ENCODE data around the gene CACNA1F. TPM values are rescaled to one million over a fixed set of nuclear protein-coding genes. Genes with fewer than 3 reads are reported as not detected.

The CACNA1F gene
- total and polyA plus RNA-seq, 9 of the 15 experiments (the other 6 are each of a cell fraction or from before 2014, with no cell fraction given) = under 0.01 to 0.41 (median 0.03) TPM; not detected in 3

DNA sequence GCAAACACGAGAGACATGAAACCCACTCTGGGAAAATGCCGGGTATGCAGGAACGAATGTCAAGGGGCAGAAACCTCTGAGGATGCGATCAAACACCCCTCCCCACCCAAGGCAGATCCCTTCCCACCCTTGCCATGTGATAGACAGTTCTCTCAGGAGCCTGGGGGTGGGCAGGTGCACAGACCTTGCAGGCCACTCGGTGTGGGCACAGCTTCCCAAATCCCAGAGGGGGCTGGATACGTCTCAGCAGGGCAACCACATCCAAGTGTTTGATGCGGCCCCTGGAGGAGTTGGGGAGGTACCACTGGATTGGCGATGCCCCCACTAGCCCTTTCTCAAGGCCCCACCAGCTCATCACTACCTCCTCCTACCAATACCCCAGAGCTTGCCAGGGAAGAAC lies 22.7 kb downstream of the CACNA1F start:
- Histone ChIP-seq H2AFZ (ENCODE audit: low read depth, low read length) (no peak overlapping the region), H3K4me3 (no peak overlapping the region), H3K4me1 (replicated peaks in 1 of 2; ENCODE audit: control insufficient read depth in 2 of 2, insufficient read depth in 2 of 2, low read length in 2 of 2) (peaks cover 0 to 10% of the 10 kb centered on the region in 2 experiments; a peak in 3 of 5 replicates), H3K4me2 (ENCODE audit: insufficient read depth, low read length) (no peak overlapping the region), H4K20me1 (replicated peaks; ENCODE audit: control insufficient read depth, insufficient read depth, low read length) (no peaks in the 10 kb centered on the region), H3K9me1 (ENCODE audit: control insufficient read depth, insufficient read depth, low read length) (no peaks in the 10 kb centered on the region), H3K9me3 (replicated peaks; ENCODE audit: control insufficient read depth, insufficient read depth, low read depth, low read length) (no peaks in the 10 kb centered on the region), H3K79me2 (ENCODE audit: control insufficient read depth, insufficient read depth, low read length) (no peaks in the 10 kb centered on the region), H3K9ac (ENCODE audit: insufficient read depth in 1 of 2, low read depth in 2 of 2, low read length in 2 of 2) (no peak overlapping the region), H3K27me3 (ENCODE audit: control insufficient read depth in 2 of 2, insufficient read depth in 2 of 2, low read length in 2 of 2) (peaks cover 0 to 4% of the 10 kb centered on the region in 2 experiments; a peak in 1 of 5 replicates), H3K27ac (ENCODE audit: extremely low read depth, low read depth, low read length) (no peak overlapping the region), H3K36me3 (ENCODE audit: control insufficient read depth, insufficient read depth, low read length) (no peaks in the 10 kb centered on the region)
- intact Hi-C loops (cut with micrococcal nuclease) (no loop called here), in situ Hi-C loops (cut with MboI) (no loop called here)
- BruUV-seq (replicated peaks) = no TSS peak
- no peak for FAIRE-seq
- no peak for DNase-seq (ENCODE audit: extremely low read depth in 1 of 4, low spot score in 3 of 4)
- 13% methylated on average over 6 of the region's 8 CpGs for WGBS (ENCODE audit: insufficient coverage, low coverage, missing lambda C conversion rate)
- ChIA-PET POLR2A (no interaction called here), CTCF (ENCODE audit: low intra/inter-chr PET ratio) (no interaction called here)
- no peak for ATAC-seq
- TF ChIP-seq ZFP1 (CRISPR knock-in tag; IDR thresholded peaks at IDR 0.05) (no peak), ASH1L (IDR thresholded peaks at IDR 0.05; ENCODE audit: borderline replicate concordance, low read depth, partially characterized antibody) (no peak), CTBP1 (IDR thresholded peaks at IDR 0.05; ENCODE audit: borderline replicate concordance) (no peak), CBFA2T2 (conservative IDR thresholded peaks at IDR 0.05) (no peak), RFX5 (IDR thresholded peaks at IDR 0.05; ENCODE audit: low read depth, low read length) (no peak), ZNF77 (CRISPR knock-in tag; IDR thresholded peaks at IDR 0.05) (no peak), CREM (IDR thresholded peaks at IDR 0.05; ENCODE audit: low read depth) (no peak), NCOA6 (IDR thresholded peaks at IDR 0.05) (no peak), CHD4 (IDR thresholded peaks at IDR 0.05; ENCODE audit: insufficient read depth, insufficient replicate concordance, low read depth, low read length, poor library complexity, severe bottlenecking) (no peak), ZNF3 (CRISPR knock-in tag; IDR thresholded peaks at IDR 0.05) (no peak)
- TF ChIP-seq, protein P1, sequence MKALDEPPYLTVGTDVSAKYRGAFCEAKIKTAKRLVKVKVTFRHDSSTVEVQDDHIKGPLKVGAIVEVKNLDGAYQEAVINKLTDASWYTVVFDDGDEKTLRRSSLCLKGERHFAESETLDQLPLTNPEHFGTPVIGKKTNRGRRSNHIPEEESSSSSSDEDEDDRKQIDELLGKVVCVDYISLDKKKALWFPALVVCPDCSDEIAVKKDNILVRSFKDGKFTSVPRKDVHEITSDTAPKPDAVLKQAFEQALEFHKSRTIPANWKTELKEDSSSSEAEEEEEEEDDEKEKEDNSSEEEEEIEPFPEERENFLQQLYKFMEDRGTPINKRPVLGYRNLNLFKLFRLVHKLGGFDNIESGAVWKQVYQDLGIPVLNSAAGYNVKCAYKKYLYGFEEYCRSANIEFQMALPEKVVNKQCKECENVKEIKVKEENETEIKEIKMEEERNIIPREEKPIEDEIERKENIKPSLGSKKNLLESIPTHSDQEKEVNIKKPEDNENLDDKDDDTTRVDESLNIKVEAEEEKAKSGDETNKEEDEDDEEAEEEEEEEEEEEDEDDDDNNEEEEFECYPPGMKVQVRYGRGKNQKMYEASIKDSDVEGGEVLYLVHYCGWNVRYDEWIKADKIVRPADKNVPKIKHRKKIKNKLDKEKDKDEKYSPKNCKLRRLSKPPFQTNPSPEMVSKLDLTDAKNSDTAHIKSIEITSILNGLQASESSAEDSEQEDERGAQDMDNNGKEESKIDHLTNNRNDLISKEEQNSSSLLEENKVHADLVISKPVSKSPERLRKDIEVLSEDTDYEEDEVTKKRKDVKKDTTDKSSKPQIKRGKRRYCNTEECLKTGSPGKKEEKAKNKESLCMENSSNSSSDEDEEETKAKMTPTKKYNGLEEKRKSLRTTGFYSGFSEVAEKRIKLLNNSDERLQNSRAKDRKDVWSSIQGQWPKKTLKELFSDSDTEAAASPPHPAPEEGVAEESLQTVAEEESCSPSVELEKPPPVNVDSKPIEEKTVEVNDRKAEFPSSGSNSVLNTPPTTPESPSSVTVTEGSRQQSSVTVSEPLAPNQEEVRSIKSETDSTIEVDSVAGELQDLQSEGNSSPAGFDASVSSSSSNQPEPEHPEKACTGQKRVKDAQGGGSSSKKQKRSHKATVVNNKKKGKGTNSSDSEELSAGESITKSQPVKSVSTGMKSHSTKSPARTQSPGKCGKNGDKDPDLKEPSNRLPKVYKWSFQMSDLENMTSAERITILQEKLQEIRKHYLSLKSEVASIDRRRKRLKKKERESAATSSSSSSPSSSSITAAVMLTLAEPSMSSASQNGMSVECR (CRISPR knock-in tag; IDR thresholded peaks at IDR 0.05) = no peak
- TF ChIP-seq, protein P2, sequence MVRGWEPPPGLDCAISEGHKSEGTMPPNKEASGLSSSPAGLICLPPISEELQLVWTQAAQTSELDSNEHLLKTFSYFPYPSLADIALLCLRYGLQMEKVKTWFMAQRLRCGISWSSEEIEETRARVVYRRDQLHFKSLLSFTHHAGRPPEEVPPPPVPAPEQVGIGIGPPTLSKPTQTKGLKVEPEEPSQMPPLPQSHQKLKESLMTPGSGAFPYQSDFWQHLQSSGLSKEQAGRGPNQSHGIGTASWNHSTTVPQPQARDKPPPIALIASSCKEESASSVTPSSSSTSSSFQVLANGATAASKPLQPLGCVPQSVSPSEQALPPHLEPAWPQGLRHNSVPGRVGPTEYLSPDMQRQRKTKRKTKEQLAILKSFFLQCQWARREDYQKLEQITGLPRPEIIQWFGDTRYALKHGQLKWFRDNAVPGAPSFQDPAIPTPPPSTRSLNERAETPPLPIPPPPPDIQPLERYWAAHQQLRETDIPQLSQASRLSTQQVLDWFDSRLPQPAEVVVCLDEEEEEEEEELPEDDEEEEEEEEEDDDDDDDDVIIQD (CRISPR knock-in tag; IDR thresholded peaks at IDR 0.05) = no peak
- TF ChIP-seq, protein P3, sequence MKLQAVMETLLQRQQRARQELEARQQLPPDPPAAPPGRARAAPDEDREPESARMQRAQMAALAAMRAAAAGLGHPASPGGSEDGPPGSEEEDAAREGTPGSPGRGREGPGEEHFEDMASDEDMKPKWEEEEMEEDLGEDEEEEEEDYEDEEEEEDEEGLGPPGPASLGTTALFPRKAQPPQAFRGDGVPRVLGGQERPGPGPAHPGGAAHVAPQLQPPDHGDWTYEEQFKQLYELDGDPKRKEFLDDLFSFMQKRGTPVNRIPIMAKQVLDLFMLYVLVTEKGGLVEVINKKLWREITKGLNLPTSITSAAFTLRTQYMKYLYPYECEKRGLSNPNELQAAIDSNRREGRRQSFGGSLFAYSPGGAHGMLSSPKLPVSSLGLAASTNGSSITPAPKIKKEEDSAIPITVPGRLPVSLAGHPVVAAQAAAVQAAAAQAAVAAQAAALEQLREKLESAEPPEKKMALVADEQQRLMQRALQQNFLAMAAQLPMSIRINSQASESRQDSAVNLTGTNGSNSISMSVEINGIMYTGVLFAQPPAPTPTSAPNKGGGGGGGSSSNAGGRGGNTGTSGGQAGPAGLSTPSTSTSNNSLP (IDR thresholded peaks at IDR 0.05; ENCODE audit: borderline replicate concordance, low read depth, low read length) = no peak
